ENCODE measurements around the gene ANKRD33.
A peak's percentile ranks its signal among the peaks of the same experiment; 100 is the strongest.

ANKRD33 gene

GRCh38 chr12:51891843-51892242, 3.9 kb downstream of the ANKRD33 start:
- no peak overlapping the region for H3K27ac ChIP-seq
- H3K4me3 ChIP-seq (ENCODE audit: low read depth, low read length): no peak overlapping the region
- H3K9me3 ChIP-seq (ENCODE audit: control insufficient read depth, low read length): no peaks in the 10 kb centered on the region
- H3K27me3 ChIP-seq (ENCODE audit: control insufficient read depth, insufficient read depth, low read length): no peaks in the 10 kb centered on the region
- H3K4me2 ChIP-seq (ENCODE audit: low read length): no peak overlapping the region
- H3K9ac ChIP-seq: no peak overlapping the region
- H3K4me1 ChIP-seq: peaks cover 27% of the 10 kb centered on the region
- TF ChIP-seq CTCF (IDR thresholded peaks at IDR 0.05): peak; percentile 52
- no peaks in the 10 kb centered on the region for H3K36me3 ChIP-seq (ENCODE audit: control insufficient read depth, insufficient read depth, low read length)
- no peak overlapping the region for H2AFZ ChIP-seq
- no peaks in the 10 kb centered on the region for H3K79me2 ChIP-seq

GRCh38 chr12:51893786-51894185, 5.9 kb downstream of the ANKRD33 start:
- H3K27ac ChIP-seq: no peak overlapping the region
- no peak overlapping the region for H3K4me2 ChIP-seq (ENCODE audit: low read length)
- no peak overlapping the region for H2AFZ ChIP-seq
- no peaks in the 10 kb centered on the region for H3K9me3 ChIP-seq (ENCODE audit: control insufficient read depth, low read length)
- no peaks in the 10 kb centered on the region for H3K36me3 ChIP-seq (ENCODE audit: control insufficient read depth, insufficient read depth, low read length)
- peaks cover 16% of the 10 kb centered on the region for H3K4me1 ChIP-seq
- no peak overlapping the region for H3K4me3 ChIP-seq (ENCODE audit: low read depth, low read length)
- H3K9ac ChIP-seq: no peak overlapping the region
- TF ChIP-seq CTCF (IDR thresholded peaks at IDR 0.05): no peak
- no peaks in the 10 kb centered on the region for H3K79me2 ChIP-seq
- H3K27me3 ChIP-seq (ENCODE audit: control insufficient read depth, insufficient read depth, low read length): no peaks in the 10 kb centered on the region

DNA sequence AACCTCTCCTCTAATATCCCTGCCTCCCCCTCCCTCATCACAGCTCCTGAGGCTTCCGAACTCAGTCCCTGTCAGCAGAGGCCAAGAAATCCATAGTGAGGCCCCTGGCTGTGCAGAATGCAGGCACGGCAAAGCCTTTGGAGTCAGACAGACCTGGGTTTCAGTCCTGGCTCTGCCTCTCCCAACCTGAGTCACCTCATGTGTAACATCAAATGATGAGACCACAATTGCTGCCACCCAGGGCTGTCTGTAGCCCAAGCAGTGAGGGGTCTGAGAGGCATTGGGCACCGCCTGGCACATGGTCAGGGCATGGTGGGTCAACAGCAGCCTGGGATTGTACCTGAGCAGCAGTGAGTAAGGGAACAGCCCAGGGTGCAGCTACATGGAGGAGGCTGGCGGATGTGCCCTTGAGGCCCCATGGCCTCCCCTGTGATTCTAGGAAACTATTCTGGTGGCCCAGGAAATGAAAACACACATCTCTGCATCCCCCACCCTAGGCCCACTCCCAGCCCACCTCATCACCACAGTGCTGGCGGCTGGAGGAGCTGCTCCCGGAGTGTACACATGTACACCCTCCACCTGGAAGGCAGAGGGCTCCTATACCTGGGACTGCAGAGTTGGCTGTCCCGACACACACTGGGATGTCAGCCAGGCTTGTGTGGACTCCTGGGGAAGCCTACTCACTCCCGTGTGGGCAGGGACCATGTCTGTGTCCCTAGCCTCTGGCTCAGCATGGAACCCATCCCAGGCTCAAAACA, 7.7 kb downstream of the ANKRD33 start:
- Histone ChIP-seq H3K79me2 (no peaks in the 10 kb centered on the region), H3K9ac (no peak overlapping the region), H3K9me3 (ENCODE audit: control insufficient read depth, low read length) (no peaks in the 10 kb centered on the region), H3K4me1 (peaks cover 7% of the 10 kb centered on the region), H3K4me3 (ENCODE audit: low read depth, low read length) (no peak overlapping the region), H3K27ac (no peak overlapping the region), H2AFZ (peak overlapping the region; percentile 76), H3K4me2 (ENCODE audit: low read length) (no peak overlapping the region), H3K27me3 (ENCODE audit: control insufficient read depth, insufficient read depth, low read length) (no peaks in the 10 kb centered on the region), H3K36me3 (ENCODE audit: control insufficient read depth, insufficient read depth, low read length) (no peaks in the 10 kb centered on the region)
- TF ChIP-seq CTCF (IDR thresholded peaks at IDR 0.05): no peak

- no peak overlapping the region for H3K4me3 ChIP-seq (ENCODE audit: low read depth, low read length)
- H3K4me1 ChIP-seq: peaks cover 7% of the 10 kb centered on the region
- no peaks in the 10 kb centered on the region for H3K79me2 ChIP-seq
- H3K36me3 ChIP-seq (ENCODE audit: control insufficient read depth, insufficient read depth, low read length): no peaks in the 10 kb centered on the region
- H2AFZ ChIP-seq: no peak overlapping the region
- H3K27ac ChIP-seq: no peak overlapping the region
- no peak overlapping the region for H3K9ac ChIP-seq
- no peak overlapping the region for H3K4me2 ChIP-seq (ENCODE audit: low read length)
- no peak for TF ChIP-seq CTCF (IDR thresholded peaks at IDR 0.05)
- no peaks in the 10 kb centered on the region for H3K9me3 ChIP-seq (ENCODE audit: control insufficient read depth, low read length)
- no peaks in the 10 kb centered on the region for H3K27me3 ChIP-seq (ENCODE audit: control insufficient read depth, insufficient read depth, low read length)
These were observed 8.3 kb downstream of the ANKRD33 start for GRCh38 chr12:51896236-51896635.

DNA sequence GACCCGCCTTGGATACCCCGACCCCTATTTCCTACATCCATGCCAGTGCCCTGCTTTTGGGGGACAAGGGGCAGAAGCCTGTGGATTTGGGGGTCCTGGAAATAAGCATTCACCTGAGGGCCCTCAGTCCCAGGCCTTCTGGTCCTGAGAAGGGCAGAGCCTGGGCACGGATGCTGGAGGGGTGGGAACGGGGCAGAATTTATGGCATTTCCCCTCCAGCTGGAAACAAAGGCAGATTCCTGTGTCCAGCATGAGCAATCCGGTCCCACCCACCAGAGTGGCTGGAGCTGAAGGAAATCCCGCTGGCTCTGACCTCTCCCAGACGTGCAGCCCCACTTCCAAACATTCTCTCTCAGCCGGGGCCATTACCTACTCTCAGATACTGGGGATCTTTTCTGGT, 9.3 kb downstream of the ANKRD33 start:
- Histone ChIP-seq H3K27ac (no peak overlapping the region), H3K79me2 (no peaks in the 10 kb centered on the region), H3K9me3 (ENCODE audit: control insufficient read depth, low read length) (no peaks in the 10 kb centered on the region), H3K4me3 (ENCODE audit: low read depth, low read length) (no peak overlapping the region), H3K4me2 (ENCODE audit: low read length) (no peak overlapping the region), H3K27me3 (ENCODE audit: control insufficient read depth, insufficient read depth, low read length) (no peaks in the 10 kb centered on the region), H3K9ac (no peak overlapping the region), H3K4me1 (peaks cover 7% of the 10 kb centered on the region), H3K36me3 (ENCODE audit: control insufficient read depth, insufficient read depth, low read length) (no peaks in the 10 kb centered on the region), H2AFZ (no peak overlapping the region)
- TF ChIP-seq CTCF (IDR thresholded peaks at IDR 0.05): no peak
